WTC11 (cell line): ENCODE data around the gene NDUFB8. TPM values are rescaled to one million over a fixed set of nuclear protein-coding genes. Genes with fewer than 3 reads are reported as not detected.

Source experiments
- ATAC-seq: fragments of 200-7000 bp; cut with Tn5 transposase; 2 replicates; pipeline ENCODE4 v1.10.0; 2021; ENCODE audit warnings: mild to moderate bottlenecking, moderate library complexity
- CTCF ChIA-PET: fragments of 300-600 bp; sonication (Branson Sonifier 250); formaldehyde crosslinking; loops from one replicate; lab custom pipeline; 2021; ENCODE audit warnings: antibody characterized with exemption; lab: Charles Lee
- POLR2A ChIA-PET: fragments of 350-600 bp; sonication (Branson Sonifier 250); formaldehyde crosslinking; loops from one replicate; lab custom pipeline; 2021; ENCODE audit warnings: antibody characterized with exemption; lab: Charles Lee
- DNase-seq: peaks from one replicate; pipeline ENCODE4 v3.0.0; 2021; ENCODE audit warnings: low spot score
- H3K27ac Mint-ChIP-seq: 2 replicates; pipeline ENCODE4 v1.8.0; 2021; ENCODE audit warnings: mixed read lengths
- H3K27me3 Mint-ChIP-seq: 2 replicates; pipeline ENCODE4 v1.8.0; 2021; ENCODE audit warnings: low read depth, mild to moderate bottlenecking, moderate library complexity, mixed read lengths
- H3K36me3 Mint-ChIP-seq: 2 replicates; pipeline ENCODE4 v1.8.0; 2021; ENCODE audit warnings: mixed read lengths
- H3K4me1 Mint-ChIP-seq: 2 replicates; pipeline ENCODE4 v1.8.0; 2022; ENCODE audit warnings: mixed read lengths
- H3K4me3 Mint-ChIP-seq: 2 replicates; pipeline ENCODE4 v1.8.0; 2021; ENCODE audit warnings: mild to moderate bottlenecking, moderate library complexity, mixed read lengths
- H3K9me3 Mint-ChIP-seq: 2 replicates; pipeline ENCODE4 v1.8.0; 2021; ENCODE audit warnings: mixed read lengths
- AR ChIP-seq: fragments of 250-450 bp; sonication (Bioruptor Pico); IDR thresholded peaks from 2 replicates; pipeline ENCODE4 v1.9.0; 2021; ENCODE audit warnings: mild to moderate bottlenecking
- CREB1 ChIP-seq: sonication (generic); formaldehyde crosslinking; IDR thresholded peaks from 2 replicates; pipeline ENCODE4 v1.8.0; 2023; ENCODE audit warnings: mild to moderate bottlenecking, missing genetic modification reagents
- CTCF ChIP-seq: fragments of 200-600 bp; IDR thresholded peaks from 2 replicates; pipeline ENCODE4 v1.8.0; 2022; ENCODE audit warnings: antibody characterized with exemption
- ELF4 ChIP-seq: sonication (generic); formaldehyde crosslinking; IDR thresholded peaks from 2 replicates; pipeline ENCODE4 v1.8.1; 2022; ENCODE audit warnings: low read depth, mild to moderate bottlenecking, moderate library complexity, missing genetic modification reagents
- FOXJ3 ChIP-seq: sonication (generic); formaldehyde crosslinking; IDR thresholded peaks from 2 replicates; pipeline ENCODE4 v1.9.0; 2021; ENCODE audit warnings: missing genetic modification reagents, mild to moderate bottlenecking, borderline replicate concordance
- GRHL2 ChIP-seq: fragments of 250-450 bp; sonication (Bioruptor Pico); IDR thresholded peaks from 2 replicates; pipeline ENCODE4 v1.8.0; 2022; ENCODE audit warnings: mild to moderate bottlenecking, moderate library complexity; ENCODE audit not compliant: insufficient replicate concordance, severe bottlenecking
- HMGXB4 ChIP-seq: sonication (generic); formaldehyde crosslinking; IDR thresholded peaks from 2 replicates; pipeline ENCODE4 v1.8.1; 2023; ENCODE audit warnings: mild to moderate bottlenecking, moderate library complexity, missing genetic modification reagents
- JUN ChIP-seq: sonication (generic); formaldehyde crosslinking; IDR thresholded peaks from 2 replicates; pipeline ENCODE4 v1.8.0; 2023; ENCODE audit warnings: mild to moderate bottlenecking, missing genetic modification reagents
- KAT7 ChIP-seq: sonication (generic); formaldehyde crosslinking; IDR thresholded peaks from 2 replicates; pipeline ENCODE4 v1.8.1; 2023; ENCODE audit warnings: missing genetic modification reagents, mild to moderate bottlenecking, borderline replicate concordance
- NFE2L1 ChIP-seq: sonication (generic); formaldehyde crosslinking; IDR thresholded peaks from 2 replicates; pipeline ENCODE4 v1.8.1; 2023; ENCODE audit warnings: missing genetic modification reagents
- NR3C1 ChIP-seq: sonication (generic); formaldehyde crosslinking; conservative IDR thresholded peaks from 2 replicates; pipeline ENCODE4 v1.8.1; 2023; ENCODE audit warnings: low read depth, mild to moderate bottlenecking, missing genetic modification reagents
- PRRX2 ChIP-seq: fragments of 250-450 bp; sonication (Bioruptor Pico); IDR thresholded peaks from 2 replicates; pipeline ENCODE4 v1.8.0; 2021; ENCODE audit warnings: mild to moderate bottlenecking
- SOX15 ChIP-seq: fragments of 250-450 bp; sonication (Bioruptor Pico); IDR thresholded peaks from 2 replicates; pipeline ENCODE4 v1.9.0; 2021; ENCODE audit warnings: mild to moderate bottlenecking
- SP1 ChIP-seq: sonication (generic); formaldehyde crosslinking; conservative IDR thresholded peaks from 2 replicates; pipeline ENCODE4 v1.8.1; 2022; ENCODE audit warnings: missing genetic modification reagents
- TCF7 ChIP-seq: sonication (generic); formaldehyde crosslinking; IDR thresholded peaks from 2 replicates; pipeline ENCODE4 v1.8.0; 2022; ENCODE audit warnings: mild to moderate bottlenecking, low read depth, missing genetic modification reagents, moderate library complexity
- TEAD1 ChIP-seq: sonication (generic); formaldehyde crosslinking; IDR thresholded peaks from 2 replicates; pipeline ENCODE4 v1.8.0; 2022; ENCODE audit warnings: mild to moderate bottlenecking, missing genetic modification reagents
- TEAD4 ChIP-seq: sonication (generic); formaldehyde crosslinking; IDR thresholded peaks from 2 replicates; pipeline ENCODE4 v1.8.0; 2022; ENCODE audit warnings: mild to moderate bottlenecking, missing genetic modification reagents
- USF1 ChIP-seq: sonication (generic); formaldehyde crosslinking; IDR thresholded peaks from 2 replicates; pipeline ENCODE4 v1.8.0; 2022; ENCODE audit warnings: mild to moderate bottlenecking, missing genetic modification reagents
- USF2 ChIP-seq: sonication (generic); formaldehyde crosslinking; IDR thresholded peaks from 2 replicates; pipeline ENCODE4 v1.8.1; 2023; ENCODE audit warnings: mild to moderate bottlenecking, missing genetic modification reagents, moderate library complexity
- ZBTB21 ChIP-seq: sonication (generic); formaldehyde crosslinking; IDR thresholded peaks from 2 replicates; pipeline ENCODE4 v1.8.1; 2023; ENCODE audit warnings: mild to moderate bottlenecking, missing genetic modification reagents, borderline replicate concordance
- ZBTB43 ChIP-seq: sonication (generic); formaldehyde crosslinking; IDR thresholded peaks from 2 replicates; pipeline ENCODE4 v1.8.1; 2023; ENCODE audit warnings: mild to moderate bottlenecking, missing genetic modification reagents
- ZMAT4 ChIP-seq: fragments of 250-450 bp; sonication (Bioruptor Pico); IDR thresholded peaks from 2 replicates; pipeline ENCODE4 v1.9.0; 2021; ENCODE audit warnings: mild to moderate bottlenecking
- ZNF232 ChIP-seq: sonication (generic); formaldehyde crosslinking; IDR thresholded peaks from 2 replicates; pipeline ENCODE4 v1.8.0; 2022; ENCODE audit warnings: mild to moderate bottlenecking, missing genetic modification reagents
- ZNF416 ChIP-seq: fragments of 250-450 bp; sonication (Bioruptor Pico); IDR thresholded peaks from 2 replicates; pipeline ENCODE4 v1.9.0; 2021; ENCODE audit warnings: mild to moderate bottlenecking, inconsistent platforms
- ZNF423 ChIP-seq: fragments of 250-450 bp; sonication (Bioruptor Pico); IDR thresholded peaks from 2 replicates; pipeline ENCODE4 v2.1.2; 2022; ENCODE audit warnings: mild to moderate bottlenecking, moderate library complexity
- total RNA-seq: library from RNA; stranded (reverse); gene quantifications from 3 replicates; pipeline ENCODE4 v1.2.3, GENCODE V29; 2021

The NDUFB8 gene
- total RNA-seq, 1 experiment from 2014 or later, result 206 TPM

- TF ChIP-seq TCF7, result no peak
- no peak for TF ChIP-seq HMGXB4 (CRISPR knock-in tag)
- TF ChIP-seq ZNF416 (CRISPR knock-in tag), result no peak
- TF ChIP-seq TEAD4 (CRISPR knock-in tag), result no peak
- TF ChIP-seq GRHL2 (CRISPR knock-in tag), result no peak
- TF ChIP-seq PRRX2 (CRISPR knock-in tag), result no peak
- TF ChIP-seq FOXJ3 (CRISPR knock-in tag), result no peak
These were observed 35.7 kb upstream of the NDUFB8 start (continued) for GRCh38 chr10:100565206-100565985.

GRCh38 chr10:100562008-100562672 is 32.5 kb upstream of the NDUFB8 start:
- H3K36me3 Mint-ChIP-seq, result 0 out of 2 replicates have a peak, but pooled peaks cover 4% of the 10 kb centered on the region
- CTCF ChIA-PET, result interaction anchor here (0.5 to 5.5 kb wide), 53 partner anchors 8 to 469 kb away, joined by 3 to 113 read pairs (median 6); partner anchors contain the start of genes HIF1AN, PAX2, PDZD7 and SFXN3
- TF ChIP-seq TEAD1 (CRISPR knock-in tag) (peak; percentile 84), CREB1 (CRISPR knock-in tag) (no peak), ZBTB43 (0 out of 2 replicates have a peak, but pooled peaks have one; percentile 70), USF1 (CRISPR knock-in tag) (peak; percentile 62; the same call in 1 of the 2 replicates), USF2 (CRISPR knock-in tag) (peak; percentile 57), FOXJ3 (CRISPR knock-in tag) (no peak), ZMAT4 (CRISPR knock-in tag) (no peak), AR (CRISPR knock-in tag) (no peak), ZBTB21 (0 out of 2 replicates have a peak, but pooled peaks have one; percentile 37), NR3C1 (0 out of 2 replicates have a peak, but pooled peaks have one; percentile 36), SP1 (CRISPR knock-in tag) (peak; percentile 69; the same call in 1 of the 2 replicates), SOX15 (CRISPR knock-in tag) (no peak), ZNF423 (CRISPR knock-in tag) (peak; percentile 93), KAT7 (CRISPR knock-in tag) (no peak), ZNF232 (CRISPR knock-in tag) (no peak), JUN (peak; percentile 45; the same call in 1 of the 2 replicates), CTCF (peak; percentile 67; the same call in 1 of the 2 replicates), NFE2L1 (CRISPR knock-in tag) (peak; percentile 45; the same call in 1 of the 2 replicates), ELF4 (CRISPR knock-in tag) (no peak)

More at GRCh38 chr10:100562008-100562672, 32.5 kb upstream of the NDUFB8 start:
- POLR2A ChIA-PET, result interaction anchor here (0.8 to 1.3 kb wide), 3 partner anchors 27 to 316 kb away, joined by 3 to 5 read pairs (median 3); partner anchors contain the start of gene HIF1AN
- ATAC-seq (peak; percentile 64), DNase-seq (peak; percentile 73)
- peaks cover 9% of the 10 kb centered on the region; the same call in 1 of the 2 replicates for H3K4me1 Mint-ChIP-seq
- no peak overlapping the region for H3K4me3 Mint-ChIP-seq
- H3K9me3 Mint-ChIP-seq, result no peaks in the 10 kb centered on the region
- peaks cover 51% of the 10 kb centered on the region for H3K27me3 Mint-ChIP-seq
- no peak overlapping the region for H3K27ac Mint-ChIP-seq
